ENCODE results near the gene ZNF69.
A peak's percentile ranks its signal among the peaks of the same experiment; 100 is the strongest.
"Not testable (repeated sequence)": the region's sequence is repeated elsewhere in the genome, so short reads cannot be mapped to it uniquely, and the experiment has no call there.

ZNF69 gene
- 3.3 to 13.2 (median 6.8) reads per million in 4 experiments for total RNA-seq

- DNase-seq = peak; percentile 66
Measured at GRCh38 chr19:11887611-11888531, at the start of gene ZNF69. TSS of gene ZNF69 (plus strand) at chr19:11887782. CDS start at chr19:11887924, 142 bp downstream.

DNA sequence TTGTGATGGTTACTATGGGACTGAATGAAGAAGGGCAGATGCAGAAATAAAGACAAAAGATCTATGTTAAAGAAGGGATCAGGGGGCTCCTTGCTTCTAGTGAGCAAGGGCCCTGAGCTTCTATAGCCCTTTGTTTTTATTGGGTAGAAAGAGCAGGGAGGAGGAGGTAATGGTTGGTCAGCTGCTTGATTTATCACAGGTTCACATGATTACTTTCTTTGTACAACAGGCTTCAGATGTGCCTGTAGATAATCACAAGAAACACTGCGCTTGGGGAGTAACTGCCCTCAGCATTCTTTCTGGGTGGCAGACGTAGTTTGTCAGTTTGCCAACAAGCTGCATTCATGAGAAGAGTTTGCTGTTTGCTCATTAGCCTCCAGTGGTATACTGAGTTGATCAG lies 43.9 kb upstream of the ZNF69 start:
- DNase-seq = no peak

GRCh38 chr19:11847615-11848014 lies 40.0 kb upstream of the ZNF69 start:
- not testable (repeated sequence) for DNase-seq

DNA sequence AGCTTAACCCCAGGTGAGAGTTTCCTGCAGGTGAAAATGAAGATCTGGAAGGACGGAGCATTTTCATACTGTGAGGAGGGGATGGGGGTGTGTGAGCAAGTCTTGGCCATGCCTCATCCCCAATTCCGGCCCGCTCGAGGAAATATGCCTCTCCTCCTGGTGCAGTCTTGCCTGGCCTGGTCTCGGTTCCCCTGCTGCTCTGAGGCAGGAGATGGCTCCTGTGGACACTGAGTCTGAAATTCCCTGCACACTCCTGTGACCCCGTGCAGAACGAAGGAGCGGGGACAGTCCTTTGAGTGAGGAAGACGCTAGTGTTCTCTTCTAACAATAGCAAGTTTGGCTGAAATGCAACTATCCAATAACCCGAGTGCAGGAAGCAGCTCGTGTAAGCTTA lies 39.4 kb upstream of the ZNF69 start:
- no peak for DNase-seq

- DNase-seq = peak; percentile 91
Measured at GRCh38 chr19:11848594-11849469, 38.8 kb upstream of the ZNF69 start, which contains the start of gene ZNF439. TSS of gene ZNF439 (plus strand) at chr19:11848726. CDS start at chr19:11848868, 142 bp downstream.

- DNase-seq = not testable (repeated sequence)
Measured at GRCh38 chr19:11850289-11850688, 37.3 kb upstream of the ZNF69 start.

DNA sequence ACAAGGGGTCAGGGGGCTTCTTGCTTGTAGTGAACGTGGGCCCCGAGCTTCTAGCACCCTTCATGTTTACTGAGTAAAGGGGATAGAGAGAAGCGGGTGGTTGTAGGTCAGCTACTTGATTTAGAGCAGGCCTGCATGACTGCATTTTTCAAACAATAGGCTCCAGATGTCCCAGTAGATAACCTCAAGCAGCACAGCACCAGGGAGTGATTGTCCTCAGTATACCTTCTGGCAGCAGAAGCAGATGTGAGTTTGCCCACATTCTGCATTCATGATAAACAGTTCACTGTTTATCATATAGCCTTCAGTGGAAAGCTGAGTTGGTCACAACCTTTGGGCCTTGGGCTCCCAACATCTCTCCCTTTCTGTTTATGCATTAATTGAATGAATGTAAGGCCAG lies 34.2 kb upstream of the ZNF69 start:
- no peak for DNase-seq

- no peak for DNase-seq
Measured at GRCh38 chr19:11856596-11857250, 30.9 kb upstream of the ZNF69 start.

DNA sequence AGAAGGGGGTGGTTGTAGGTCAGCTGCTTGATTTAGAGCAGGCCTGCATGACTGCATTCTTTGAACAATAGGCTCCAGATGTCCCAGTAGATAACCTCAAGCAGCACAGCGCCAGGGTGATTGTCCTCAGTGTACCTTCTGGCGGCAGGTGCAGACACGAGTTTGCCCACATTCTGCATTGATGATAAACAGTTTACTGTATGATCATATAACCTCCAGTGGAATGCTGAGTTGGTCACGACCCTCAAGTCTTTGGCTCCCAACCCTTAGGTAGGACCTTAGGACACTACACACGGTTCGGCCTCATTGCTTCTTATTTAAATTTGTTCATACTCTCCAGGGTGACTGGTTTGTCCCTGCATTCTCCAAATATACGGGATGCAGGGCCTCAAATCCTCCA lies 26.9 kb upstream of the ZNF69 start:
- no peak for DNase-seq

DNA sequence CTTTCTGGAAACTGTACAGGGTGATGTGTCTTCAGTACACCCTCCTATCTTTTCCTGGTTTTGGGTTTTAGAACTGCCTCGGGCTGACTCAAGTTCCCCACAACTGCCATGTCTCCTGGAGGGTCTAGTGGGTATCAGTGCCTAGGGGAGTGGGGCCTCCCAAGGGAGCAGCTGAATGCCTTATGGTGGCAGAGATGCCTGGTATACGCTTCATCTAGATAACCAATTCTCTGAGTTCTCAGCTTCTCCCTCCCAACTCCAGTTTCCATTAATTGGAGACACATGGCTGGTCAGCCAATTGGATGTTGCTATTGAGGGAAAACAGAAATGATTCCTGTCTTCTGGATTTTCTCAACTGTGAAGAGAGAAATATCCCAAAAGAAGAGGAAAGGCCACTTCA lies 26.3 kb upstream of the ZNF69 start:
- DNase-seq = no peak

DNA sequence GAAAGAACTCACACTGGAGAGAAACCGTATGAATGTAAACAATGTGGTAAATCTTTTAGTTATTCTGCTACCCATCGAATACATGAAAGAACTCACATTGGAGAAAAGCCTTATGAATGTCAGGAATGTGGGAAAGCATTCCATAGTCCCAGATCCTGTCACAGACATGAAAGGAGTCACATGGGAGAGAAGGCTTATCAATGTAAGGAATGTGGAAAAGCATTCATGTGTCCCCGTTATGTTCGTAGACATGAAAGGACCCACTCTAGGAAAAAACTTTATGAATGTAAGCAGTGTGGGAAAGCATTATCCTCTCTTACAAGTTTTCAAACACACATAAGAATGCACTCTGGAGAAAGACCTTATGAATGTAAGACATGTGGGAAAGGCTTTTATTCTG lies 19.8 kb upstream of the ZNF69 start:
- DNase-seq = not testable (repeated sequence)

- DNase-seq = no peak
Measured at GRCh38 chr19:11868188-11868587, 19.4 kb upstream of the ZNF69 start.

- DNase-seq = no peak
Measured at GRCh38 chr19:11872624-11873023, 15.0 kb upstream of the ZNF69 start.

- no peak for DNase-seq
Measured at GRCh38 chr19:11873762-11874161, 13.8 kb upstream of the ZNF69 start.

DNA sequence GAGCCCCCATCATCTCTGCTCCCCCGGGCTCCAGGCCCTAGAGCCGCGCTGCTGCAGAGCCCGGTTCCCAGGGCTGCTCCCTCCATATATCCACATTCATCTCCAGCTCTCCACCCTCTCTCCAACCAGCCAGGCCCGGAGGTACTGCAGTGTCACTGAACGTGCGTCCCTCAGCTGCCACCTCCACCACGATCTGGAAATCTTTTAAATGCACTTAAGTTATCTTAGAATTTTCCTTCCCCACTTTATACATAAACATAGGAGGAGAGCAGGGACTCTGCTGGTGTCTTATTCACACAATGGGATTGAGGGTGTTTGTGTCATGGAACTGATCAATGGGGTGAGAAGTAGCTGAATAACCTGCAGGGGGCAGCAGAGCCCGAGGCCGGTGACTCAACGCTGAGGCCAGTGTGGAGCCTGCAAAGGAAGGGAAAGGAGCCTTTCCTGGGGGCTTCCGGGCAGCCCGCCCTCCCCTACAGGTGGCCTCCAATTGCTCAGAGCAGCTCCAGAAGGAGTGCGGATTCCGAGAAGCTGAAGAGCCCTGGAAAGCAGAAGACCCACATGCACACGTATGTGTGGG lies 7.8 kb upstream of the ZNF69 start:
- DNase-seq = peak; percentile 1

DNA sequence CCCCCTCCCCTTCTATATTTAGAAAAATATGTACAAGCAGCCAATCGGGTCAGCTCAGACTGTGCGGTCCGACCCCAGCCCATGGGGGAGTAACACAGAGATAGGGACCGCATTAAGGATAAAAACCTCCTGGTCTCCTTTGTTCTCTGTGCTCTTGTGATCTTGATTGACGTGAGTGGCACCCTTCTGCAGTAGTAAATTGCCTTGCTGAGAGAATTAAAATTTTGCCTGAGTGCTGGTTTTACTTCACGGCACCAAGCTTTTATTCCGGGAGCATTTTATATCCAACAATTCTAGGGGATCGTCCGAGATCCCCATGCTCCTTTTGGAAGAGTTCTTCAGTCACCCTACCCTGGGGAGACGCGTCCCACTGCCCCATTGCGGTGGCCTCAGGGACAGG lies 7.0 kb upstream of the ZNF69 start:
- DNase-seq = no peak

DNA sequence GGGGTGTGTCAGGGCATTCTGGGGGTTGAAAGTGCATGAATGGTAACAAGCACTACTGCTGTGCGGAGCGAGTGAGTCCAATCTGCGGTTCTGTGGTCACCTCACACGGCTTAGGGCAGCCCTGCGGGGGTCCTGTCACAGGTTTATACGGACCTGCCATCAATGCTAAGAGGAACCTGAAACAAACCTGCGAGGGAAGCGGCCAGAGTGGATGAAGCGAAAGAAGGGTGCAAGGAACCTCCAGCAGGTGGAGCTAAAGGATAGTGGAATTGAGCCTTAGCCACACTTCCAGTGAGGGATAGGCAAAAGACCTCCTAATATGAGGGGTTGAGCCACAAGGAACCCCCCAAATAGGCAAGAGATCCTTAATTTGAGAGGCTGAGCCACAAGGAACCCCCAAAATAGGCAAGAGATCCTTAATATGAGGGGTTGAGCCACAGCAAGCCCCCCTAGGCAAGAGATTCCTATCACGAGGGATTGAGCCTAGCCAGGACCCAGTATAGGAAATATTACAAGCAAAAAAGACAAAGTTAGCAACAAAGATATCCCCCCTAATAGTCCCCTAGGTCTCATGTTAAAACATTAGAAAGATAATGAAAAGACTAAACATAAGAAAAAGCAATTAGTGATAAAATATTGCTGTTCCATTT lies 6.3 kb upstream of the ZNF69 start:
- DNase-seq = peak; percentile 32

GRCh38 chr19:11882606-11883005 lies 5.0 kb upstream of the ZNF69 start:
- no peak for DNase-seq

GRCh38 chr19:11887234-11887610 lies 360 bp upstream of the ZNF69 start:
- DNase-seq = no peak

GRCh38 chr19:11889901-11890300 lies 2.3 kb downstream of the ZNF69 start:
- not testable (repeated sequence) for DNase-seq

GRCh38 chr19:11890634-11891033 lies 3.1 kb downstream of the ZNF69 start:
- DNase-seq = no peak

DNA sequence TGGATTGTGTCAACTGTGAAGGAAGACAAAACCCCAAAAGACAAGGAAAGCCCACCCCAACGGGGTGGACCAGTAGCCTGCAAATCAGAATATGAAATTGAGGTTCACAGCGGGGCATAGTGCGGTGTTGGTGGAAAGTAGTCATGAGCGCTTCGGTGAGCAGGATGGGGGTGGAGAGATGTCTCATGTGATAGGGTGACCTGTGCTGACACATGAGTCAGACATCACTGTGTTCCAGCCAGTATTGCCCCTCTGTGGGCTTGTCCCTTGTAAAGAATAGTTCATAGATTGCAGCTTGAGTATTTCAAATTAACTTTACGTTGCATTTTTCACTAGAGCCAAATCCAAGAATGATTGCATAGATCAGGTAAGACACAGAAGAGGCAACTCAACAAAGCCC lies 7.3 kb downstream of the ZNF69 start:
- DNase-seq = no peak
